OCI-LY3 (cell line): Measurements from ENCODE around the gene TAF1A.

Experiments
- H2AFZ ChIP-seq: fragments of 200-600, 300-600 bp; shearing (Covaris generic); 2 replicates; pipeline ENCODE4 v1.6.0; 2014; ENCODE audit warnings: antibody characterized with exemption, low read depth, low read length
- H3K27ac ChIP-seq: fragments of 200-600, 300-600 bp; sonication (generic); 2 replicates; pipeline ENCODE4 v1.5.1; 2014; ENCODE audit warnings: mild to moderate bottlenecking, low read length, moderate library complexity, mixed read lengths
- H3K27me3 ChIP-seq: fragments of 200-600, 300-600 bp; sonication (generic); 2 replicates; pipeline ENCODE4 v1.6.1; 2014; ENCODE audit warnings: low read depth, low read length, mixed read lengths
- H3K36me3 ChIP-seq: fragments of 200-600, 300-600 bp; sonication (generic); replicated peaks from 2 replicates; pipeline ENCODE3; 2014; ENCODE audit warnings: low read depth, low read length, mixed read lengths
- H3K4me1 ChIP-seq: fragments of 300-600, 200-600 bp; sonication (generic); 2 replicates; pipeline ENCODE4 v1.6.1; 2014; ENCODE audit warnings: low read length, mixed read lengths
- H3K4me2 ChIP-seq: fragments of 200-600, 300-600 bp; sonication (generic); 2 replicates; pipeline ENCODE4 v1.6.1; 2014; ENCODE audit warnings: low read length, mixed read lengths
- H3K4me3 ChIP-seq: fragments of 300-600, 200-600 bp; sonication (generic); 2 replicates; pipeline ENCODE4 v1.5.1; 2014; ENCODE audit warnings: antibody characterized with exemption, mild to moderate bottlenecking, low read length, moderate library complexity
- H3K79me2 ChIP-seq: fragments of 300-600, 200-600 bp; shearing (Covaris generic); 2 replicates; pipeline ENCODE4 v1.6.1; 2014; ENCODE audit warnings: mild to moderate bottlenecking, low read length, mixed read lengths
- H3K9ac ChIP-seq: fragments of 300-600, 200-600 bp; shearing (Covaris generic); 2 replicates; pipeline ENCODE4 v1.6.0; 2014; ENCODE audit warnings: mild to moderate bottlenecking, low read length, moderate library complexity
- H3K9me3 ChIP-seq: fragments of 200-600, 300-600 bp; shearing (Covaris generic); 2 replicates; pipeline ENCODE4 v1.6.1; 2014; ENCODE audit warnings: low read length, mixed read lengths; ENCODE audit not compliant: insufficient read depth
- H4K20me1 ChIP-seq: fragments of 200-600, 300-600 bp; sonication (generic); 2 replicates; pipeline ENCODE4 v1.6.1; 2016; ENCODE audit warnings: low read length, mixed read lengths; ENCODE audit not compliant: insufficient read depth
- CTCF ChIP-seq: fragments of 200-600, 300-600 bp; sonication (generic); IDR thresholded peaks from 2 replicates; pipeline ENCODE4 v1.5.1; 2014; ENCODE audit warnings: antibody characterized with exemption, low read length, low read depth
- EZH2phosphoT487 ChIP-seq: fragments of 200-600 bp; shearing (Covaris generic); IDR thresholded peaks from 2 replicates; pipeline ENCODE4 v1.6.1; 2018; ENCODE audit warnings: antibody characterized with exemption, mixed run types, low read depth

The TAF1A gene

GRCh38 chr1:222606757-222607156 lies 17.0 kb upstream of the TAF1A start:
- no peak for TF ChIP-seq EZH2phosphoT487
- no peak for TF ChIP-seq CTCF

GRCh38 chr1:222601257-222601656 lies 11.5 kb upstream of the TAF1A start:
- Histone ChIP-seq H3K9ac (no peak overlapping the region), H3K27ac (no peak overlapping the region), H3K27me3 (no peaks in the 10 kb centered on the region), H4K20me1 (no peaks in the 10 kb centered on the region), H3K4me2 (no peak overlapping the region), H2AFZ (no peak overlapping the region), H3K4me1 (no peaks in the 10 kb centered on the region), H3K36me3 (no peaks in the 10 kb centered on the region), H3K4me3 (no peak overlapping the region), H3K9me3 (no peaks in the 10 kb centered on the region), H3K79me2 (no peaks in the 10 kb centered on the region)
- no peak for TF ChIP-seq CTCF
- TF ChIP-seq EZH2phosphoT487 = no peak

More at GRCh38 chr1:222606757-222607156, 17.0 kb upstream of the TAF1A start:
- Histone ChIP-seq H3K27me3 (no peaks in the 10 kb centered on the region), H2AFZ (no peak overlapping the region), H3K4me2 (no peak overlapping the region), H3K79me2 (no peaks in the 10 kb centered on the region), H3K4me3 (no peak overlapping the region), H3K4me1 (no peaks in the 10 kb centered on the region), H4K20me1 (no peaks in the 10 kb centered on the region), H3K9me3 (no peaks in the 10 kb centered on the region), H3K9ac (no peak overlapping the region), H3K27ac (no peak overlapping the region), H3K36me3 (no peaks in the 10 kb centered on the region)

GRCh38 chr1:222600281-222600680 lies 10.5 kb upstream of the TAF1A start:
- H3K4me3 ChIP-seq = no peak overlapping the region
- no peaks in the 10 kb centered on the region for H3K36me3 ChIP-seq
- H3K79me2 ChIP-seq = no peaks in the 10 kb centered on the region
- H4K20me1 ChIP-seq = no peaks in the 10 kb centered on the region
- no peaks in the 10 kb centered on the region for H3K4me1 ChIP-seq
- TF ChIP-seq EZH2phosphoT487 (no peak), CTCF (no peak)
- no peak overlapping the region for H3K9ac ChIP-seq
- no peak overlapping the region for H3K4me2 ChIP-seq
- no peaks in the 10 kb centered on the region for H3K9me3 ChIP-seq
- no peaks in the 10 kb centered on the region for H3K27me3 ChIP-seq
- peak overlapping the region; percentile 49; the same call in 1 of the 2 replicates for H2AFZ ChIP-seq
- H3K27ac ChIP-seq = no peak overlapping the region

GRCh38 chr1:222596696-222597095 lies 7.0 kb upstream of the TAF1A start:
- no peak overlapping the region for H3K4me2 ChIP-seq
- H3K4me1 ChIP-seq = no peaks in the 10 kb centered on the region
- H3K9me3 ChIP-seq = no peaks in the 10 kb centered on the region
- no peaks in the 10 kb centered on the region for H3K27me3 ChIP-seq
- TF ChIP-seq CTCF (no peak), EZH2phosphoT487 (no peak)
- no peak overlapping the region for H3K27ac ChIP-seq
- H4K20me1 ChIP-seq = no peaks in the 10 kb centered on the region
- no peaks in the 10 kb centered on the region for H3K79me2 ChIP-seq
- H3K9ac ChIP-seq = no peak overlapping the region
- H2AFZ ChIP-seq = no peak overlapping the region
- H3K4me3 ChIP-seq = no peak overlapping the region
- H3K36me3 ChIP-seq = no peaks in the 10 kb centered on the region
